IMR-90 (cell line): ENCODE results near the gene MND1.
"Not testable (repeated sequence)": the region's sequence is repeated elsewhere in the genome, so short reads cannot be mapped to it uniquely, and the experiment has no call there.

Source experiments
- CEBPB ChIP-seq: IDR thresholded peaks from 2 replicates; pipeline ENCODE4 v1.6.1; 2012; ENCODE audit warnings: low read depth, low read length, improper control_type of control experiment
- CTCF ChIP-seq: conservative IDR thresholded peaks from 2 replicates; pipeline ENCODE4 v1.5.1; 2012; ENCODE audit warnings: mild to moderate bottlenecking, low read depth, low read length, improper control_type of control experiment
- POLR2A ChIP-seq: IDR thresholded peaks from 2 replicates; pipeline ENCODE4 v1.6.1; 2012; ENCODE audit warnings: mild to moderate bottlenecking, low read depth, low read length

GRCh38 chr4:153416456-153416855, 72.0 kb downstream of the MND1 start:
- not testable (repeated sequence) for TF ChIP-seq CTCF, POLR2A
- peak; percentile 48 for TF ChIP-seq CEBPB
